Stimulated activated CD4-positive, alpha-beta T cell treated with anti-CD3 and anti-CD28 coated beads, Interleukin-12 subunit alpha, Interleukin-12 subunit beta, amount 100 ng/mL, for 24 hours (primary cell): ENCODE measurements around the gene ARL16.
A peak's percentile ranks its signal among the peaks of the same experiment; 100 is the strongest.

Source experiments
- DNase-seq, 2 experiments: peaks; one replicate each; pipeline ENCODE4 v3.0.0-alpha.2; 2020; ENCODE audit warnings: low read depth in 2 of 2

Gene ARL16

DNA sequence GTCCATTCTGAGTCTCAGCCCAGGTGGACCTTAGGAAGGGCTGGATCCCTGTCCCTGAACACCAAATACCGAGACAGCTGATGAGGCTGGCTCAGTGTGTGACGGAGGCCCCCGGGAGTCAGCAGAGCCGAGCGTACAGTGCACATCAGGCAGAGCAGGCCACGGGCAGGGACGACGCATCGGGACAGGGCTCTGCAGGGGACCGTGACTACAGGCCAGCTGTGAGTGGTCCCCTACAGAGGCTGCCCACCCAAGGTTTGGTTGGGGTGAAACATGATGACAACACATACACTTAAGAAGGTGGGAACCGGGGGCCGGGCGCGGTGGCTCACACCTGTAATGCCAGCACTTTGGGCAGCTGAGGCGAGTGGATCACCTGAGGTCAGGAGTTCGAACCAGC, 10.6 kb downstream of the ARL16 start:
- no peak for DNase-seq

DNA sequence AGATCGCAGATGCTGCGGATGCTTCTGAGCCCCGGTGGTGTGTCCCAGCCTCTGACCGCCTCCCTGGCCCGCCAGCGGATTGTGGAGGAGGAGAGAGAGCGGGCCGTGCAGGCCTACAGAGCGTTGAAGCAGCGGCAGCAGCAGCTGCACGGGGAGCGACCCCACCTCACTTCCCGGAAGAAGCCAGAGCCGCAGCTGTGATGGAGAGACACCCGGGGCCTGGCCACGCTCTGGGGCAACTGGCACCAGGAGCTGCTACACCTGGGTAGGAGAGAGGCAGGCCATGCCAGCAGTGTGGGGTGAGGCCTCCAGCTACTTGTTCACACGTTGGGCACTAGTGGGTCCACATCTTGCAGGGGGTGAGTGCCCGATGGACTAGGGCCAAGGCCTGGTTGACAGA, 11.1 kb downstream of the ARL16 start:
- no peak for DNase-seq

DNA sequence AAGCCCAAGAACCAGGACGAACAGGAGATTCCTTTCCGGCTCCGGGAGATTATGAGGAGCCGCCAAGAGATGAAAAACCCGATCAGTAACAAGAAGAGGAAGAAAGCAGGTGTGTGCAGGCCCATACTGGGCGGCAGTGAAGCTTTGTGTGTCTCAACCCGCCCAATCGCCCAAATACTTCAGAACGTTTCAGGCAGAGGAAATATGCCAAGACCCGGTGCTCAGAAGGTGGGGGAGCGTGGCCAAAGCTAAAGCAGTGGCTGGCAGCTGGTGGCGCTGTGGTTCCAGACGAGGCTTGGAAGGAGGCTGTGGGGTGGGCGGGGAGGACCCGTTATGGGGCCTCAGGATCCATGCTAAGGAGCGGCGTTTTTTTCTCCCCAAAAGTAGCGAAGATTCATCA, 15.8 kb downstream of the ARL16 start:
- DNase-seq = no peak

DNA sequence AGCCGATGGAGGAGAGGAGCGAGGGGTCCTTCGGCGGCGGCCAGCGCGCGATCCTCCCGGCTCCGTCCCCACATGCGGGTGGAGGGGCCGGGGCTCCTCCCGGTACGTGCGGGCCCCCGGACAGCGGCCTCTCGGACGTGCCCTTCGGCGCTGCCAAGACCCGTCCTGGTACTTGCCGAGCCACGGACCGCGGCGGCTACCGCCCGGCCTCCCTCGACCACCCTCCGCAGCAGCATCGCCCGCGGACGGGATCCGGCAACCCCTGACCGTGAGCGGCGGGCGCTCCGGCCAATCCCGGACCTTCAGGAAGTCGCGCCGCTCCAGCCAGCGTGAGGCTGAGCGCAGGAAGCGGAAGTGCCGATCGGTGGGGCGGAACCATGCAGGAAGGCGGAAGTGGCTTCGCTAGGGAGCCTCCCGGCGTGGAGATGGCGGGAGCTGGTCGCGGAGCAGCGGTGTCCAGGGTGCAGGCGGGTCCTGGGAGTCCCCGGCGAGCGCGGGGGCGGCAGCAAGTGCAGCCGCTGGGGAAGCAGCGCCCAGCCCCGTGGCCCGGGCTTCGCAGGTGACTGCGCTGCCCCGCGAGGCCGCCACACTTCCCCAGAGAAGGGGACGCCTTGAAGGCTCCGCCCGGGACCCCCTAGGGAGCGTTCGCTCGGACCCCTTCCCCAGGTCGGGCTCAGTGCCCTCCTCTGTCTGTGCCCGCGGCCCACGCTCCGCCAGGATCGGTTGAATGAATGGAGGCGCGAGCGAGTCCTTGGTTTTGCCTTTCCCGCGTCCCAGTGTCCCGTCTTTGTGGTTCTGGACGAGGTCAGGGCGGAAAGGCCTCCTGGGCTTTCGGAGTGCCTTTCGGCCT, 17.0 kb downstream of the ARL16 start, which contains the start of the genes CCDC137 and OXLD1:
CCDC137 (plus strand) TSS at position 396 of the 850 bp plus-strand sequence; CDS start at position 426, 30 bp downstream.
OXLD1 (minus strand) TSS at position 264 of the 850 bp plus-strand sequence; CDS start at position 236, 28 bp downstream.
- DNase-seq = peak; percentile 87 to 92

DNA sequence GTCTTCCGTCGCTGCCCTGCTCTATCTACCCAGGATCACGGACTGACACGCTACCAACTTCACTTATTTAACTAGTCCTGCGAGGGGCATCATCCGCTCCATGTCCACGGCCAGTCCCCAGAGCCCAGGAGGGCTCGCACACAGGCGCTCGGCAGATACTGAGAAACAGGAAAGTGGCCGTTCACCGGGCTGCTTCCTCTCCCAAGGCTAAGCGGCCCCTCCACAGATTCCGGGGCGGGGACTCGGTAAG, 17.6 kb downstream of the ARL16 start:
- no peak for DNase-seq

DNA sequence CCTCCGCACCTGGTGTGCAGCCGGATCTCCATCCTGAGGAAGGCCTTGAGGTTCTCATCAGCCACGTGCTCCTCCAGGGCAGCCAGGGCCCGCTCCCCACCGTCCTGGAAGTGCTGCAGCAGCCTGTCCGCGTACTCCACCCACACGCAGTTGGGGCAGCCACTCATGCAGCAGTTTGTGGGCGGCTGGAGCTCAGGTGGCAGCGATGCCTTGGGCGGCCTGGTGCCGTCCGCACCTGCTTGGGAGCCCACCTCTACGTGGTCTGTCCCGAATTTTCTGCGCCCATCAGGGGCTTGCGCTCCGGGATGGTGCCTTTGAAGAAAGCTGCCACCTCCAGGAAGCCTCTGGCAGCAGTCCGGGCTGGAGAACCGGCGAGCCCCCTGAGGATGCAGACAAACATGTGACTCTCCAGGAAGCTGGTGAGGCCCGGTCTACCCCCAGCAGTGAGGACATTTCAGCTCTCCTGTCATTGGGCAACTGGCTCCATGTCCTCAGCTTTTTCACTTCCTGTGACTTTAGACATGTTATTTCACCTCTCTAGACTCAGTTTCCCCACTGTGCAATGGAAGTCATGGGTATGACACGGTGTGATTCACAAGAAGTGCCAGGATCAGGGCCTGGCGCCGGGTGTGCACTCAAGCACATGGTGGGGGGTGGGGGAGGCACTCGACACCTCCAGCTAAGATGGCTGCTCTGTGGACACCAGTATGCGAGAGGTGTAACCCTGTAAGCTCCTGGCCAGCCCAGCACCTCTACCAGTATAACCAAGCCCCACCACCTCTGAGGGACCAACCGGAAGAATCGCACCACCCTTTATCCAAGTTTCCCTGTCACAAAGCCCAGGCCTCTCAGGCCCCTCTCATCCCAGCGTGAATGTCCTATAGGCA, 18.1 kb downstream of the ARL16 start:
- peak; percentile 43 to 64 for DNase-seq

DNA sequence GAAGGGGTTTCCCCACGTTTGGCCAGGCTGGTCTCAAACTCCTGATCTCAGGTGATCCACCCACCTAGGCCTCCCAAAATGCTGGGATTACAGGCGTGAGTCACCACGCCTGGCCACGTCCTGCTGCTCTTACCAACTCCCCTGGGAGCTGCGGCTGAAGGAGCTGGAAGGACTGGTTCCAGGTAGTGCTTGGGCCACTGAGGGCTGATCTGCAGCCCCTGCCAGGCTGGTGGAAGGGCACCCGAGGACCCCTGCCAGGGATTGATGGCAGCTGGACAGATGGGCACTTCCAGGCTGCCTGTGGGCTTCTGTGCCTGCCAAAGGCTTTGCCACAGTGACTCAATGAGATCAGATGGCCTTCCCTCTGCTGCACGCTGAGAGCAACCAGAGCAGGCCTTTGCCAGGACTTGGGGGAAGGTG, 19.5 kb downstream of the ARL16 start:
- DNase-seq = no peak

DNA sequence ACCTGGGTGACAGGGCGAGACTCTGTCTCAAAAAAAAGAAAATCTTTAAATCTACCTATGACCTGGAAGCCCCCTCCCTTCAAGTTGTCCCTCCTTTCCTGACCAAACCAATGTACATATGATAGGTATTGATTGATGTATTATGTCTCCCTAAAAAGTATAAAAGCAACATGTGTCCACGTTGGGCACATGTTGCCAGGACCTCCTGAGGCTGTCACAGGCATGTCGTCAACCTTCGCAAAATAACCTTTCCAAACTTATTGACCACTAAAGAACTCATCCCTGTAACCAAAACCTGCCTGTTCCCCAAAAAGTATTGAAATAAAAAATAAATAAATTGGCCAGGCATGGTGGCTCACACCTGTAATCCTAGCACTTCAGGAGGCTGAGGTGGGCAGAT, 21.6 kb downstream of the ARL16 start:
- no peak for DNase-seq

DNA sequence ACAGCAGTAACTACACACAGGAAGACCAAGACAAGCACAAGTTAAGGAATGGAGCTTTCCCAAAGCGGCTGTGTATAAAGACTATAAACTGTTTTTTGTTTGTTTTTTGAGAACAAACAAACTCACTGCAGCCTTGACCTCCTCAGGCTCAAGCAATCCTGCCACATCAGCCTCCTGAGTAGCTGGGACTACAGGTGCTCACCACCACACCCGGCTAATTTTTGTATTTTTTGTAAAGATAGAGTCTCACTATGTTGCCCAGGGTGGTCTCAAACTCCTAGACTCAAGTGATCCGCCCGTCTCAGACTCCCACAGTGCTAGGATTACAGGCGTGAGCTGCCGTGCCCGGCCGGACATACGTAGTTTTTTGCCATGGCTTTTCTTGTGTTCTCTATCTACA, 23.2 kb downstream of the ARL16 start:
- DNase-seq = no peak

DNA sequence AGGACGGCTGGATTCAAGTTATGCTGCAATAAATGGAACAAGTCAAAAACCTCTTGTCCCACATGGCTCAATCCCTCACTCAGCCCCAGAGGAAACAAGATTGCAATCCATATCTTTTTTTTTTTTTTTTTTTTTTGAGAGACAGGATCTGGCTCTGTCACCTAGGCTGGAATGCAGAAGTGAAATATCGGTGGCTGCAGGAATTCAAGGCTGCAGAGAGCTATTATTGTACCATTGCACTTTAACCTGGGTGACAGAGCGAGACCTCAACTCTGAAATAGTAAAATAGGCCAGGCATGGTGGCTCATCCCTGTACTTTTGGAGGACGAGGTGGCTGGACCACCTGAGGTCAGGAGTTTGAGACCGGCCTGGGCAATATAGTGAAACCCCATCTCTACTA, 24.6 kb downstream of the ARL16 start:
- no peak for DNase-seq

DNA sequence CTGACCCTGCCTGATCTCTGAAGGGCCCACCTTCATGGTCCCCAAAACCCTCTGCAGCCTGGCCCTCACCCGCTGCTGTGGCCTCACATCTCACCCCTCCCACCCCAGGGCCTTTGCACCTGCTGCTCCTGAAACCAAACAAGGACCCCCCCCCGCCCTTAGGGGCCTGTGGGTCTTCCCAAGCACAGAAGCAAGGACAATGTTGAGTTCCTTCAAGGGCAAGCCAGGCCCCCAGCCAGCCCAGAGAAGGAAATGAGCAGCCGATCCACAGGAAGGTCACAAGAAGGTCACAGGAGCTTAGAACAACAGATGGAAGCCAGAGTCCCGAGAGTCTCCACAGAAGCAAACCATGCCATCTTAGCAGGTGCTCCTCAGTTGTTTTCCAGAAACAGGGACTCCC, 26.8 kb downstream of the ARL16 start:
- no peak for DNase-seq

DNA sequence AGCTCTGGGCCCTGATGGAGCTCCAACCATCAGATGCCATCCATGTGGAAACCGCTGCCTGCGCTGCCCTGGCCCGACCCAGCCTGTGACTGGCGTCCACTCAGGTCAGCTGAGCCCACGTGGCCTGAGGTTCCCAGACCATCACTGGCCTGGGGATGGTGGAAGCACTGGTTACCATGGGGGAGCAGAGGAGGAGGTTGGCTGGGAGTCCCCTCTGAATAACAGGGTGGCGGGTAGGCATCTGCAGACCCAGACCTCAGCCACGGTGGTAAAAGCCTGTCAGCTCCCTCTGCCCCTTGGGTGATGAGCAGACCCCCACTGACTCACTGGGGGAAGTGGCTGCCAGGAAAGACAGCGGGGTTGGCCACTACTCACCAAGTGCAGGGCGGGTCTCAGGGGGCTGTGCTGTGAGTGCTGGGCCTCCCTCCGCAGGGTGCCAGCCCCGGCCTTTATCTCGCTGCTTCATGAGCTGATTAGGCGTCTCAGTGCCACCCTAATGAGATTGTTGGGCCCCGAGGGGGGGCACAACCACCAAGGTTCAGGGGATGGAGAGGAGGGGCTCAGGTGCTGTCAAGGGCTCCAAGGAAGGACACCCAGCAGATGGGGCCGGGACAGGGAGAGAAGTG, 27.4 kb downstream of the ARL16 start, which contains the start of gene PDE6G:
PDE6G (minus strand) TSS at position 425 of the 626 bp plus-strand sequence. CDS start 3,237 bp downstream, outside the sequence.
- DNase-seq = no peak

DNA sequence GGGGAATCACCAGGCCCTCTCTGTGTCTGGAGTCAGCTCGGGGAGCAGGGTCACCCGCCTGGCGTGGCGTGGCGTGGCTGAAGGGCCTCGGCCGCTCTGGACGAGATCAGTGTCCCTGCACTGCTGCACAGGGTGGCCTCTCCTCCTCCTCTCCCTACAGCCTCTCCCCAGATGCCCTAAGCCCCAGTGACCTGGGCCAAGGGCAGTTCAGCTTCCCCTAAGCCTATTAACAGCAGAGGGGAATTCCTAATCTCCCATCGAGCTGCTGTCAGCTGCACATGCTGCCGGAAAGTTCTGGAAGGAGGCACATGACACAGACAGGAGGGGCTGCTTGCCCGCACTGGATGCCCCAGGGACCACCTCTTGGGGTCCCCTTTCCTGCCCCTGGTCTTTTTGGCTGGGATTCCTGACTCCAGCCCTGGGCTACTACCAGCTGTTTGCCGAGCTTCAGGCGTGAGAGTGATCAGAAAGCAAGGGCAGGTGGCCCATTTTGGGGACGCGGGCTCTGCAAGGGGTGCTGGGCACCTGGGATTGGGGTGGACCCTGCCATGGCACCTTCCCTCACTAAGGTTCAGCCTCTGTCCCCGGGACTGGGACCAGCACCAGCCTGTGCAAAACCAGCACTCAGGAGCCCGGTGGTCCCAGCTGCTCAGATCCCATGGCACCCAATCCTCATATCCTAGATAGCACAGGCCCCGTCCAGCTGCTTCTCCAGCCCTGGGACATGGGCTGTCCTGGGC, 28.0 kb downstream of the ARL16 start:
- DNase-seq = no peak

DNA sequence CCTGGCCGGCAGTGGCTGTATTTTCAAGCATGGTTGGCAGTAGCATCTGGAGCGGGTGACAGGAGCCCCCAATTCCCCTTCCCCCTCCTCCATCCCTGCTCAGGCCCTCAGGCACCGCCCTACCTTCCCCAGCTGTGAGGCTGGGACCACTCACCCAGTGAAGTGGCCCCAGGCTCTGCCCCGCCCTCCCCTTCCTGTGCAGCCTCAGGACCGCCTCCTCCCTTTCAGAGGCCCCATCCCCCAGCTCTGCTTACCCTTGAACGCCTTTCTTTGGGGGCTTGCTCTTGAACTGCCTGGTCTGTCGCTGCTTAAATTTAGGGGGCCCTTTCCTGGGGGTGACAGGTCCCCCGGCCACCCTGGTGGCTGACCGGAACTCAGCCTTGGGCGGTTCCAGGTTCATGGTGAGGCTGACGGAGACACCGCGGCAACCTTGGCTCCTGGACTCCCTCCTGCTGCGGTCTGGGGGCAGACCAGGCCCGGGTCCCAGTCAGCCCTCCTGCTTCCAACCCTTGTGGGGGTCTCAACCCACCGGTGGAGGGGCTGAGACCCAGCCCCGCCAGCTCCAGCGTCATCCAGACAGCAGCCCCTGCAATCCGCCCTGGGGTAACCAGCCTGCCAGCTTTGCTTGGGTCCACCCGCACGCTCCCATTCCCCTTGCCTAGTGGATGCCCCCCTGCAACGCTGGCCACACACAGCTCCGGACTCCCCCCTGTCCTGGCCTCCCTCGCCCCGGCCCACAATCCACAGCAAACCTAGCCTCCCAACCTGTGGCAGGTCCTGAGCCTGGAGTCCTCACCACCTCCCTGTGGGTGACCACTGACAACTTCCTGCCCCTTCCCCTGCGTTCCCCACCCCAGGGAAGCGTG, 30.5 kb downstream of the ARL16 start:
- no peak for DNase-seq

DNA sequence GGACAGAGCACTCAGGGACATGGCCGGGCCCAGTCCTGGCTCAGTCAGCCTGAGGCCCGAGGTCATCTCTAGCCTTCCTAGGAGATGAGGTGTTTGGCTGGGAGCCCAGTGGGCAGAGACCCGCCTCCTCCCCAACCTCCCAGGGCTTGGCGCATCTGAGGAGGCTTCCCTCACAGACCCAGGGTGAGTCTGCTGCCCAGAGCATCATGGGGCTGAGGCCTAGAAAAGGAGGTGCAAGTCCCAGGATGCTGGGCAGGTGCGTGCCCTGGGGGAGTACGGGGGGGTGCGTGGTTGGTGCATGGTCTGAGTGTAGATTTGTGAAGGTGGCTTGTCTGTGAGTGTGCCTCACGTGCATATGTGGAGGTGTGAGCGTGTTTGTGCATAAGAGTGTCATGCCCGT, 31.9 kb downstream of the ARL16 start:
- DNase-seq = no peak

DNA sequence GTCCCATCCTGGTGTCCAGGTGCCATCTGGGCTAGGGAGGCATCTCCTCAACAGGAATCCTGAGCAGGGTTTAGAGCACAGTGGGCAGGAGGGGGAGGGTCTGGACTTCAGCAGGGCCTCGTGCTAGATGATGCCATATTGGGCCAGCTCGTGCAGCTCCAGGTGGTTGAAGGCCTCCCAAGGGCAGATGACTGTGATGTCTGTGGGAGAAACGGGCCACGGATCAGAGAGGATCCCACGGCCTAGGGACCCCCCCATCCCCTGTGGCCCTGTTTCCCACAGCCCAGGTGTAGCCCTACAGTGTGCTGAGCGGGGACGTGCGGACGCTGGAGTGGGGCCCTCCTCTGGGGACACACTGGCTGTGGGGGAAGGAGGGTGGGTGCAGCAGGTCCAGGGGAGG, 32.6 kb downstream of the ARL16 start:
- DNase-seq = no peak

DNA sequence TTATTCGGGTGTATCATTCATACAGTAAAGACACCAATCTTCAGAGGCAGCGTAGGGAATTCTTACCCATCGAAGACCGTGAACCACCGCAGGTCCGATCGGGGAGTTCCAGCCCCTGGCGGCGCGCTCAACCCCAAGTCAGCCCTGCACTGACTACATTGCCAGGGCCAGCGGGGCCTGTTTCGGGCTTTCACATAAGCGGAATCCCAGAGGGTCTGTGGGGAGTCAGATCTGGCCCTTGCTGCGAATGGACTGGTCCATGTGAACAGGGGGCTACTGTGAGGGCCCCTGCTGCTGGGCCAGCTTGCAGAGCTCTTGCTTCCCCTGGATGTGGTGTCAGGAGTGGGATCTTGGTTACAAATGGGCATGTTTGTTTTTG, 34.9 kb downstream of the ARL16 start:
- no peak for DNase-seq

DNA sequence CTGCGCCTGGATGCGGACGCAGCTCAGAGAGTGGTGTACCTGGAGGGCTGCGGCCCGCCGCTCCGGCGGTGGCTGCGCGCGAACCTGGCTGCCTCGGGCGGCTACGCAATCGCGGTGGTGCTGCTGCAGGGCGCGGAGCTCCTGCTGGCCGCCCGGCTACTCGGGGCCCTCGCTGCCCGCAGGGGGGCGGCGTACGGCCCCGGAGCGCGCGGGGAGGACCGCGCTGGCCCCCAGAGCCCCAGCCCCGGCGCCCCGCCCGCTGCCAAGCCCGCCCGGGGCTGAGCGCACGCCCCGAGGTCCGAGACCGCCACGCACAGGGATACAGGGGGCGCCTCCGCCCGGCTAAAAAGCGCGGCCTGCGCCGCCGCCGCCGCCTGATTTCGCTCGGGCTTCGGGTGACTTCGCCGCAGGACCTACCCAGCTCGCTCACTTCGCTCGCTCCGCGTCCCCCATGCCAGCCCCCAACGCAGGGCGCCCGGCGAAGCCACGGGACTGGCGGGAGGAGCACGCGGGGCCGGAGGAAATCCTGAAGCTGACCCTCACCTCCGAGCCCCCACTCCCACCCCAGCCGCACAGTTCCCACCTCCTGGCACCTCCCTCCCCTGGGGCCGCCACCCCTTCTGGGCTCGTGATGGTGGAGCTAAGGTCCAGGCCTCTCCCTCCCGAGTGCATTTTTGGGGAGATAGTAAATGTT, 35.4 kb downstream of the ARL16 start:
- DNase-seq = no peak

DNA sequence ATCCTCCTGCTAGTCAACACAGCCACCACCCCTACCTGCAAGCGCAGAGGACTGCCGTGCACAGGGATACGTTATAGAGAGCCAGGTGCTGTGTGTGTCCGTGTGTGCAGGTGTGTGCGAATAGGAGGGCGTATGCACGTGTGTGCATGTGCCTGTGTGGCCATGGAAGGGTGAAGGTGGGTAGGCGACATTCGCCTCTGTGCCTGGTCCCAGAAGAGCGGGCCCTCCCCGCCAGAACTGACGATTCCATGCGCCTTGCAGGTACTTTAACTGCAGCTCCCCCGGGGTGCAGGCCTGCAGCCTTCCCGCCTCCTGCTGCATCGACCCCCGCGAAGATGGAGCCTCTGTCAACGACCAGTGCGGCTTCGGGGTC, 36.0 kb downstream of the ARL16 start:
- no peak for DNase-seq
